HL-60 (cell line): Measurements from ENCODE around the gene PLEKHG5.

ENCODE experiments used
- GABPA ChIP-seq: IDR thresholded peaks from 2 replicates; pipeline ENCODE4 v1.6.1; 2012; ENCODE audit warnings: low read depth
- POLR2AphosphoS5 ChIP-seq: IDR thresholded peaks from 2 replicates; pipeline ENCODE4 v1.6.1; 2012; ENCODE audit warnings: low read depth
- TF ChIP-seq, protein P1 (sequence below): IDR thresholded peaks from one replicate; pipeline ENCODE4 v1.5.1; 2011; ENCODE audit warnings: low read length, control low read depth, inconsistent platforms; ENCODE audit not compliant: insufficient read depth

DNA sequence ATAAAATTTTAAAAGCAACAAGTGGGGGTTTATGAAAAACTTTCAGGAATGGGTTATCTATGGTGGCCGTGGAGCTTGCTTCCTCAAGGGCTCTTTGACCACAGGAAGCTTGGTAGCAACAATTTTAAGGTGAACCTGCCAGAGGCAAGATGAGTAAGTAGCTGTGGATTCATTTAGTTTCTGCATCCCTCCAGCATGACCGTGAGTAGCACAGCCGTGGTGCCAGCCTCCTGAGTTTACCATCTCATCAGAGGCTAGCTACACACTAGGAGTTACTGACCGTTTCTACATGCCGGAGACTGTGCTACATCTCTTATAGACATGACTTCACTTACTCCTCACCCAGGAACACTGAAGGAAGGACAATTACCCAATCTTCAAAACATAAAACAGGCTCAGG is 30.1 kb upstream of the PLEKHG5 start:
- TF ChIP-seq, protein P1, sequence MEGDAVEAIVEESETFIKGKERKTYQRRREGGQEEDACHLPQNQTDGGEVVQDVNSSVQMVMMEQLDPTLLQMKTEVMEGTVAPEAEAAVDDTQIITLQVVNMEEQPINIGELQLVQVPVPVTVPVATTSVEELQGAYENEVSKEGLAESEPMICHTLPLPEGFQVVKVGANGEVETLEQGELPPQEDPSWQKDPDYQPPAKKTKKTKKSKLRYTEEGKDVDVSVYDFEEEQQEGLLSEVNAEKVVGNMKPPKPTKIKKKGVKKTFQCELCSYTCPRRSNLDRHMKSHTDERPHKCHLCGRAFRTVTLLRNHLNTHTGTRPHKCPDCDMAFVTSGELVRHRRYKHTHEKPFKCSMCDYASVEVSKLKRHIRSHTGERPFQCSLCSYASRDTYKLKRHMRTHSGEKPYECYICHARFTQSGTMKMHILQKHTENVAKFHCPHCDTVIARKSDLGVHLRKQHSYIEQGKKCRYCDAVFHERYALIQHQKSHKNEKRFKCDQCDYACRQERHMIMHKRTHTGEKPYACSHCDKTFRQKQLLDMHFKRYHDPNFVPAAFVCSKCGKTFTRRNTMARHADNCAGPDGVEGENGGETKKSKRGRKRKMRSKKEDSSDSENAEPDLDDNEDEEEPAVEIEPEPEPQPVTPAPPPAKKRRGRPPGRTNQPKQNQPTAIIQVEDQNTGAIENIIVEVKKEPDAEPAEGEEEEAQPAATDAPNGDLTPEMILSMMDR, result no peak
- TF ChIP-seq GABPA (no peak), POLR2AphosphoS5 (no peak)
